Measurements from ENCODE around the gene FBN2. TPM values are rescaled to one million over a fixed set of nuclear protein-coding genes. Genes with fewer than 3 reads are reported as not detected.

FBN2 gene
- total and polyA plus RNA-seq, 9 of the 15 experiments (the other 6 are each of a cell fraction or from before 2014, with no cell fraction given), result 0.01 to 0.09 TPM; not detected in 7

DNA sequence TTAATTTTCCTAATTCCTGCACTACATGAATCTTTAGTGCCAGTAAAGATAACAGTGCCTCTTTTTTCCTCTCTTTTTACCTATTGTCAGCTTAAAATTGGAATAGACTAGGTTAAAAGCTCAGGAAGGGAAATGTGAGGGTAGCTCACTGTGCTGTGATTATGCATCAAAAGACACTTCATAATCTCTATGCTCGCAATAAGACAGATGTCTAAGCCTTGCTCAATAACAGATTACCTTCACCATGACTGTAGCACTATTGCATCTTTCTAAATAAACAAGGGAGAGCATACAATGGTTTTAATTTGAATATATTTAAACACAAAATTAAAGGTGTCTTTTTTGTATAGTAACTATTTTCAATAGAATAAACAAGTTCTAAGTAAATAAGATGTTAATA lies 130.1 kb downstream of the FBN2 start (continued):
- TF ChIP-seq, protein P1, sequence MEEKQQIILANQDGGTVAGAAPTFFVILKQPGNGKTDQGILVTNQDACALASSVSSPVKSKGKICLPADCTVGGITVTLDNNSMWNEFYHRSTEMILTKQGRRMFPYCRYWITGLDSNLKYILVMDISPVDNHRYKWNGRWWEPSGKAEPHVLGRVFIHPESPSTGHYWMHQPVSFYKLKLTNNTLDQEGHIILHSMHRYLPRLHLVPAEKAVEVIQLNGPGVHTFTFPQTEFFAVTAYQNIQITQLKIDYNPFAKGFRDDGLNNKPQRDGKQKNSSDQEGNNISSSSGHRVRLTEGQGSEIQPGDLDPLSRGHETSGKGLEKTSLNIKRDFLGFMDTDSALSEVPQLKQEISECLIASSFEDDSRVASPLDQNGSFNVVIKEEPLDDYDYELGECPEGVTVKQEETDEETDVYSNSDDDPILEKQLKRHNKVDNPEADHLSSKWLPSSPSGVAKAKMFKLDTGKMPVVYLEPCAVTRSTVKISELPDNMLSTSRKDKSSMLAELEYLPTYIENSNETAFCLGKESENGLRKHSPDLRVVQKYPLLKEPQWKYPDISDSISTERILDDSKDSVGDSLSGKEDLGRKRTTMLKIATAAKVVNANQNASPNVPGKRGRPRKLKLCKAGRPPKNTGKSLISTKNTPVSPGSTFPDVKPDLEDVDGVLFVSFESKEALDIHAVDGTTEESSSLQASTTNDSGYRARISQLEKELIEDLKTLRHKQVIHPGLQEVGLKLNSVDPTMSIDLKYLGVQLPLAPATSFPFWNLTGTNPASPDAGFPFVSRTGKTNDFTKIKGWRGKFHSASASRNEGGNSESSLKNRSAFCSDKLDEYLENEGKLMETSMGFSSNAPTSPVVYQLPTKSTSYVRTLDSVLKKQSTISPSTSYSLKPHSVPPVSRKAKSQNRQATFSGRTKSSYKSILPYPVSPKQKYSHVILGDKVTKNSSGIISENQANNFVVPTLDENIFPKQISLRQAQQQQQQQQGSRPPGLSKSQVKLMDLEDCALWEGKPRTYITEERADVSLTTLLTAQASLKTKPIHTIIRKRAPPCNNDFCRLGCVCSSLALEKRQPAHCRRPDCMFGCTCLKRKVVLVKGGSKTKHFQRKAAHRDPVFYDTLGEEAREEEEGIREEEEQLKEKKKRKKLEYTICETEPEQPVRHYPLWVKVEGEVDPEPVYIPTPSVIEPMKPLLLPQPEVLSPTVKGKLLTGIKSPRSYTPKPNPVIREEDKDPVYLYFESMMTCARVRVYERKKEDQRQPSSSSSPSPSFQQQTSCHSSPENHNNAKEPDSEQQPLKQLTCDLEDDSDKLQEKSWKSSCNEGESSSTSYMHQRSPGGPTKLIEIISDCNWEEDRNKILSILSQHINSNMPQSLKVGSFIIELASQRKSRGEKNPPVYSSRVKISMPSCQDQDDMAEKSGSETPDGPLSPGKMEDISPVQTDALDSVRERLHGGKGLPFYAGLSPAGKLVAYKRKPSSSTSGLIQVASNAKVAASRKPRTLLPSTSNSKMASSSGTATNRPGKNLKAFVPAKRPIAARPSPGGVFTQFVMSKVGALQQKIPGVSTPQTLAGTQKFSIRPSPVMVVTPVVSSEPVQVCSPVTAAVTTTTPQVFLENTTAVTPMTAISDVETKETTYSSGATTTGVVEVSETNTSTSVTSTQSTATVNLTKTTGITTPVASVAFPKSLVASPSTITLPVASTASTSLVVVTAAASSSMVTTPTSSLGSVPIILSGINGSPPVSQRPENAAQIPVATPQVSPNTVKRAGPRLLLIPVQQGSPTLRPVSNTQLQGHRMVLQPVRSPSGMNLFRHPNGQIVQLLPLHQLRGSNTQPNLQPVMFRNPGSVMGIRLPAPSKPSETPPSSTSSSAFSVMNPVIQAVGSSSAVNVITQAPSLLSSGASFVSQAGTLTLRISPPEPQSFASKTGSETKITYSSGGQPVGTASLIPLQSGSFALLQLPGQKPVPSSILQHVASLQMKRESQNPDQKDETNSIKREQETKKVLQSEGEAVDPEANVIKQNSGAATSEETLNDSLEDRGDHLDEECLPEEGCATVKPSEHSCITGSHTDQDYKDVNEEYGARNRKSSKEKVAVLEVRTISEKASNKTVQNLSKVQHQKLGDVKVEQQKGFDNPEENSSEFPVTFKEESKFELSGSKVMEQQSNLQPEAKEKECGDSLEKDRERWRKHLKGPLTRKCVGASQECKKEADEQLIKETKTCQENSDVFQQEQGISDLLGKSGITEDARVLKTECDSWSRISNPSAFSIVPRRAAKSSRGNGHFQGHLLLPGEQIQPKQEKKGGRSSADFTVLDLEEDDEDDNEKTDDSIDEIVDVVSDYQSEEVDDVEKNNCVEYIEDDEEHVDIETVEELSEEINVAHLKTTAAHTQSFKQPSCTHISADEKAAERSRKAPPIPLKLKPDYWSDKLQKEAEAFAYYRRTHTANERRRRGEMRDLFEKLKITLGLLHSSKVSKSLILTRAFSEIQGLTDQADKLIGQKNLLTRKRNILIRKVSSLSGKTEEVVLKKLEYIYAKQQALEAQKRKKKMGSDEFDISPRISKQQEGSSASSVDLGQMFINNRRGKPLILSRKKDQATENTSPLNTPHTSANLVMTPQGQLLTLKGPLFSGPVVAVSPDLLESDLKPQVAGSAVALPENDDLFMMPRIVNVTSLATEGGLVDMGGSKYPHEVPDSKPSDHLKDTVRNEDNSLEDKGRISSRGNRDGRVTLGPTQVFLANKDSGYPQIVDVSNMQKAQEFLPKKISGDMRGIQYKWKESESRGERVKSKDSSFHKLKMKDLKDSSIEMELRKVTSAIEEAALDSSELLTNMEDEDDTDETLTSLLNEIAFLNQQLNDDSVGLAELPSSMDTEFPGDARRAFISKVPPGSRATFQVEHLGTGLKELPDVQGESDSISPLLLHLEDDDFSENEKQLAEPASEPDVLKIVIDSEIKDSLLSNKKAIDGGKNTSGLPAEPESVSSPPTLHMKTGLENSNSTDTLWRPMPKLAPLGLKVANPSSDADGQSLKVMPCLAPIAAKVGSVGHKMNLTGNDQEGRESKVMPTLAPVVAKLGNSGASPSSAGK (IDR thresholded peaks at IDR 0.05), result no peak
- TF ChIP-seq, protein P2, sequence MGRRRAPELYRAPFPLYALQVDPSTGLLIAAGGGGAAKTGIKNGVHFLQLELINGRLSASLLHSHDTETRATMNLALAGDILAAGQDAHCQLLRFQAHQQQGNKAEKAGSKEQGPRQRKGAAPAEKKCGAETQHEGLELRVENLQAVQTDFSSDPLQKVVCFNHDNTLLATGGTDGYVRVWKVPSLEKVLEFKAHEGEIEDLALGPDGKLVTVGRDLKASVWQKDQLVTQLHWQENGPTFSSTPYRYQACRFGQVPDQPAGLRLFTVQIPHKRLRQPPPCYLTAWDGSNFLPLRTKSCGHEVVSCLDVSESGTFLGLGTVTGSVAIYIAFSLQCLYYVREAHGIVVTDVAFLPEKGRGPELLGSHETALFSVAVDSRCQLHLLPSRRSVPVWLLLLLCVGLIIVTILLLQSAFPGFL (CRISPR knock-in tag; IDR thresholded peaks at IDR 0.05), result no peak
- TF ChIP-seq, protein P3, sequence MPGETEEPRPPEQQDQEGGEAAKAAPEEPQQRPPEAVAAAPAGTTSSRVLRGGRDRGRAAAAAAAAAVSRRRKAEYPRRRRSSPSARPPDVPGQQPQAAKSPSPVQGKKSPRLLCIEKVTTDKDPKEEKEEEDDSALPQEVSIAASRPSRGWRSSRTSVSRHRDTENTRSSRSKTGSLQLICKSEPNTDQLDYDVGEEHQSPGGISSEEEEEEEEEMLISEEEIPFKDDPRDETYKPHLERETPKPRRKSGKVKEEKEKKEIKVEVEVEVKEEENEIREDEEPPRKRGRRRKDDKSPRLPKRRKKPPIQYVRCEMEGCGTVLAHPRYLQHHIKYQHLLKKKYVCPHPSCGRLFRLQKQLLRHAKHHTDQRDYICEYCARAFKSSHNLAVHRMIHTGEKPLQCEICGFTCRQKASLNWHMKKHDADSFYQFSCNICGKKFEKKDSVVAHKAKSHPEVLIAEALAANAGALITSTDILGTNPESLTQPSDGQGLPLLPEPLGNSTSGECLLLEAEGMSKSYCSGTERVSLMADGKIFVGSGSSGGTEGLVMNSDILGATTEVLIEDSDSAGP (CRISPR knock-in tag; IDR thresholded peaks at IDR 0.05), result no peak
- TF ChIP-seq, protein P4, sequence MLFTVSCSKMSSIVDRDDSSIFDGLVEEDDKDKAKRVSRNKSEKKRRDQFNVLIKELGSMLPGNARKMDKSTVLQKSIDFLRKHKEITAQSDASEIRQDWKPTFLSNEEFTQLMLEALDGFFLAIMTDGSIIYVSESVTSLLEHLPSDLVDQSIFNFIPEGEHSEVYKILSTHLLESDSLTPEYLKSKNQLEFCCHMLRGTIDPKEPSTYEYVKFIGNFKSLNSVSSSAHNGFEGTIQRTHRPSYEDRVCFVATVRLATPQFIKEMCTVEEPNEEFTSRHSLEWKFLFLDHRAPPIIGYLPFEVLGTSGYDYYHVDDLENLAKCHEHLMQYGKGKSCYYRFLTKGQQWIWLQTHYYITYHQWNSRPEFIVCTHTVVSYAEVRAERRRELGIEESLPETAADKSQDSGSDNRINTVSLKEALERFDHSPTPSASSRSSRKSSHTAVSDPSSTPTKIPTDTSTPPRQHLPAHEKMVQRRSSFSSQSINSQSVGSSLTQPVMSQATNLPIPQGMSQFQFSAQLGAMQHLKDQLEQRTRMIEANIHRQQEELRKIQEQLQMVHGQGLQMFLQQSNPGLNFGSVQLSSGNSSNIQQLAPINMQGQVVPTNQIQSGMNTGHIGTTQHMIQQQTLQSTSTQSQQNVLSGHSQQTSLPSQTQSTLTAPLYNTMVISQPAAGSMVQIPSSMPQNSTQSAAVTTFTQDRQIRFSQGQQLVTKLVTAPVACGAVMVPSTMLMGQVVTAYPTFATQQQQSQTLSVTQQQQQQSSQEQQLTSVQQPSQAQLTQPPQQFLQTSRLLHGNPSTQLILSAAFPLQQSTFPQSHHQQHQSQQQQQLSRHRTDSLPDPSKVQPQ (CRISPR knock-in tag; IDR thresholded peaks at IDR 0.05; ENCODE audit: borderline replicate concordance), result no peak
- TF ChIP-seq, protein P5, sequence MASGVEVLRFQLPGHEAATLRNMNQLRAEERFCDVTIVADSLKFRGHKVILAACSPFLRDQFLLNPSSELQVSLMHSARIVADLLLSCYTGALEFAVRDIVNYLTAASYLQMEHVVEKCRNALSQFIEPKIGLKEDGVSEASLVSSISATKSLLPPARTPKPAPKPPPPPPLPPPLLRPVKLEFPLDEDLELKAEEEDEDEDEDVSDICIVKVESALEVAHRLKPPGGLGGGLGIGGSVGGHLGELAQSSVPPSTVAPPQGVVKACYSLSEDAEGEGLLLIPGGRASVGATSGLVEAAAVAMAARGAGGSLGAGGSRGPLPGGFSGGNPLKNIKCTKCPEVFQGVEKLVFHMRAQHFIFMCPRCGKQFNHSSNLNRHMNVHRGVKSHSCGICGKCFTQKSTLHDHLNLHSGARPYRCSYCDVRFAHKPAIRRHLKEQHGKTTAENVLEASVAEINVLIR (CRISPR knock-in tag; IDR thresholded peaks at IDR 0.05), result no peak
- TF ChIP-seq KLF6 (CRISPR knock-in tag; IDR thresholded peaks at IDR 0.05; ENCODE audit: borderline replicate concordance) (no peak), ESRRB (CRISPR knock-in tag; IDR thresholded peaks at IDR 0.05; ENCODE audit: borderline replicate concordance) (no peak), ETS2 (tag; IDR thresholded peaks at IDR 0.05; ENCODE audit: borderline replicate concordance, poor library complexity, severe bottlenecking) (no peak)
